Heart left ventricle (tissue), 16 donors: ENCODE results near the gene FAM219B. TPM values are rescaled to one million over a fixed set of nuclear protein-coding genes. Genes with fewer than 3 reads are reported as not detected.

Source experiments
- ATAC-seq, 4 donors: fragments of 200-7000 bp; cut with Tn5 transposase; one replicate each; pipeline ENCODE4 v1.9.1; 2020 to 2022; ENCODE audit warnings: moderate library complexity in 4 of 4, mild to moderate bottlenecking in 3 of 4, moderate number of reproducible peaks in 1 of 4
- DNase-seq, 5 donors: peaks; one replicate each; pipeline ENCODE4 v3.0.0-alpha.2; 2020
- H3K27ac ChIP-seq, 12 donors: fragments of 200-600 bp; sonication (generic) in 4 of 12; one replicate each; pipeline versions ENCODE4 v1.5.0 to v1.8.0; 2016 to 2022; ENCODE audit warnings: mild to moderate bottlenecking in 2 of 12
- H3K27me3 ChIP-seq, 9 donors: fragments of 200-600 bp; sonication (generic) in 2 of 9; one replicate each; pipeline versions ENCODE4 v1.5.1 to v1.8.0; 2016 to 2022; ENCODE audit warnings: mild to moderate bottlenecking in 3 of 9
- H3K36me3 ChIP-seq, 9 donors: fragments of 200-600 bp; sonication (generic) in 2 of 9; one replicate each; pipeline versions ENCODE4 v1.5.0 to v1.8.0; 2018 to 2022; ENCODE audit warnings: mild to moderate bottlenecking in 2 of 9
- H3K4me1 ChIP-seq, 12 donors: fragments of 200-600 bp; sonication (generic) in 4 of 12; one replicate each; pipeline versions ENCODE4 v1.5.0 to v1.8.0; 2016 to 2022; ENCODE audit warnings: mild to moderate bottlenecking in 3 of 12
- H3K4me3 ChIP-seq, 12 donors: fragments of 200-600 bp; sonication (generic) in 4 of 12; one replicate each; pipeline versions ENCODE4 v1.5.0 to v1.8.0; 2017 to 2022; ENCODE audit warnings: mild to moderate bottlenecking in 9 of 12, moderate library complexity in 4 of 12
- H3K9me3 ChIP-seq, 12 donors: fragments of 200-600 bp; sonication (generic) in 4 of 12; one replicate each; pipeline versions ENCODE4 v1.5.0 to v1.8.0; 2016 to 2022; ENCODE audit warnings: mild to moderate bottlenecking in 1 of 12
- CTCF ChIP-seq, 12 donors: fragments of 200-600 bp; sonication (generic) in 4 of 12; IDR thresholded peaks; one replicate each; pipeline versions ENCODE4 v1.5.0 to v1.8.0; 2018 to 2022; ENCODE audit warnings: antibody characterized with exemption in 12 of 12, mild to moderate bottlenecking in 5 of 12
- POLR2A ChIP-seq, 2 donors: fragments of 450-650 bp; IDR thresholded peaks; one replicate each; pipeline ENCODE4 v1.6.1; 2017; ENCODE audit warnings: antibody characterized with exemption in 2 of 2, mild to moderate bottlenecking in 2 of 2, moderate library complexity in 2 of 2
- WGBS, 4 donors: extraction: QIAGEN DNeasy Blood & Tissue Kit in 2 of 4; methylation state at CpG; one replicate each; pipeline versions ENCODE4 v1.1.5 to v1.1.7; 2013 to 2018; 5-methylcytosine and 5-hydroxymethylcytosine counted together
- intact Hi-C, 10 donors: fragments of 100-400 bp; cut with DNase I; formaldehyde crosslinking; loops; one replicate each; pipeline versions ENCODE4 v1.11.1 to v1.14.2; 2022
- polyA plus RNA-seq, 2 donors: library from polyadenylated mRNA; stranded (reverse); fragments of 200-250 nt; gene quantifications; one replicate each; pipeline ENCODE4 v1.2.3, GENCODE V29; 2013
- total RNA-seq, 9 donors: library from RNA; depleted of rRNA in 2 of 9; stranded (reverse); fragments of >200 nt in 2 of 9; fragmentation: NEBNext Ultra II Directional in 3 of 9; extraction: Animal tissue kit (Norgen Biotek cat#: 25700) in 3 of 9; gene quantifications; one replicate each; pipeline versions ENCODE4 v1.1.0 to v1.2.4, GENCODE V29; 2016 to 2023
- donor health status: ischemic (EF 13 %, LVEDD 7.1; RV severe dilation, severe dysfunction).
- donor health status: healthy with polysubstance abuse.
- donor health status: DM: no; HTN: yes; CAD: no.
- donor health status: DM: no; HTN: no; CAD: no.
- donor health status: ischemic (EF 25% LVEDD 6.9; RV normal size, moderate dysfunction).
- donor health status: ischemic (EF 25% LVEDD 5.7; RV mildly dilated, moderate dysfunction).
- donor health status: healthy.
- donor health status: DM: yes; HTN: yes; CAD: no.
- donor health status: ischemic (EF 35%, LVEDD 5.7; RV mildly dilated, moderate dysfunction).
- donor health status: nonischemic (EF 11% LVEDD 7.7; RV severe dilation, severe dysfunction).
- donor health status: DM: yes; HTN: yes; CAD: no.
- donor health status: PGD.
- donor health status: ischemic (EF 29% LVEDD 5.4; RV normal size, mild dysfunction).
- donor health status: nonischemic (EF 23%, LVEDD 6.1; RV moderate dilation, normal function).

The FAM219B gene
- total and polyA plus RNA-seq, 11 donors: 31.3 to 110 (median 86.1) TPM

GRCh38 chr15:74873756-74874424 lies 32.8 kb downstream of the FAM219B start:
- Histone ChIP-seq H3K4me3 (peak overlapping the region; percentile 55 to 95 (median 84)), H3K36me3 (no peaks in the 10 kb centered on the region), H3K4me1 (peaks cover 11 to 46% (median 37%) of the 10 kb centered on the region in 12 donors), H3K9me3 (no peaks in the 10 kb centered on the region), H3K27ac (peak overlapping the region in 11 of 12 donors; percentile 88 to 100 (median 94)), H3K27me3 (no peaks in the 10 kb centered on the region)
- peak in 1 of 4 donors; percentile 16 for ATAC-seq
- DNase-seq: peak in 1 of 5 donors; percentile 24
- no peak for TF ChIP-seq CTCF (IDR thresholded peaks at IDR 0.05)
- TF ChIP-seq POLR2A (IDR thresholded peaks at IDR 0.05): no peak
- intact Hi-C loops: loop anchor here in 1 of 10 donors (5.0 kb wide), 1 partner anchor 33 kb away; the partner anchor contains the start of gene FAM219B
- 33 to 42% (median 36%) methylated on average over 13 to 16 of the region's 16 CpGs for WGBS, 4 donors

- intact Hi-C loops: loop anchor here in 1 of 10 donors (5.0 kb wide), 1 partner anchor 34 kb away; the partner anchor contains the start of gene FAM219B
- DNase-seq: peak; percentile 95 to 98 (median 95)
- no peaks in the 10 kb centered on the region for H3K27me3 ChIP-seq
- WGBS, 4 donors: 0 to 2% (median 1%) methylated on average over 15 to 50 of the region's 52 CpGs
- H3K36me3 ChIP-seq: peaks cover 0 to 5% (median 0%) of the 10 kb centered on the region in 9 donors
- ATAC-seq: peak; percentile 95 to 97 (median 96)
- H3K4me3 ChIP-seq: peak within 1 kb of the TSS; percentile 55 to 95 (median 84)
- H3K27ac ChIP-seq: peak within 1 kb of the TSS; percentile 82 to 100 (median 94)
- TF ChIP-seq CTCF (IDR thresholded peaks at IDR 0.05) (no peak), POLR2A (IDR thresholded peaks at IDR 0.05) (peak in 1 of 2 donors; percentile 85)
- H3K9me3 ChIP-seq: no peaks in the 10 kb centered on the region
- peaks cover 11 to 53% (median 43%) of the 10 kb centered on the region in 12 donors for H3K4me1 ChIP-seq
Observed at GRCh38 chr15:74873036-74873755, 33.5 kb downstream of the FAM219B start, which contains the start of gene SCAMP2. SCAMP2 (minus strand) TSS chr15:74873365; CDS start chr15:74873255, 110 bp downstream.

GRCh38 chr15:74872702-74873035 lies 34.0 kb downstream of the FAM219B start:
- 0 to 2% (median 1%) methylated on average over 11 of the region's 11 CpGs for WGBS, 4 donors
- ATAC-seq (no peak), DNase-seq (no peak)
- peaks cover 11 to 58% (median 49%) of the 10 kb centered on the region in 12 donors for H3K4me1 ChIP-seq
- no peaks in the 10 kb centered on the region for H3K9me3 ChIP-seq
- no peaks in the 10 kb centered on the region for H3K27me3 ChIP-seq
- peak overlapping the region; percentile 55 to 95 (median 84) for H3K4me3 ChIP-seq
- intact Hi-C loops: loop anchor here in 1 of 10 donors (5.0 kb wide), 1 partner anchor 35 kb away; the partner anchor contains the start of gene FAM219B
- TF ChIP-seq POLR2A (IDR thresholded peaks at IDR 0.05) (no peak), CTCF (IDR thresholded peaks at IDR 0.05) (no peak)
- H3K36me3 ChIP-seq: peaks cover 0 to 9% (median 0%) of the 10 kb centered on the region in 9 donors
- peak overlapping the region; percentile 82 to 100 (median 94) for H3K27ac ChIP-seq
